ENCODE measurements around the gene PTPRN2.

GRCh38 chr7:158076656-158077055 is 511.0 kb downstream of the PTPRN2 start:
- TF ChIP-seq CTCF (IDR thresholded peaks at IDR 0.05; ENCODE audit: low read depth, low read length) (no peak), MAX (IDR thresholded peaks at IDR 0.05; ENCODE audit: low read depth, low read length) (no peak)
